ENCODE measurements around the gene MARCKS. TPM values are rescaled to one million over a fixed set of nuclear protein-coding genes. Genes with fewer than 3 reads are reported as not detected.

The MARCKS gene
- total RNA-seq, 3 donors from 2014 or later (not counting 1 experiment from before 2014, with no cell fraction given), result 2.1 to 9.2 (median 8.6) TPM

- Histone ChIP-seq H3K36me3 (ENCODE audit: control insufficient read depth, insufficient read depth, low read length) (no peaks in the 10 kb centered on the region), H3K27ac (ENCODE audit: low read length) (no peak overlapping the region), H3K27me3 (ENCODE audit: control insufficient read depth, insufficient read depth, low read length) (no peaks in the 10 kb centered on the region), H3K9me3 (ENCODE audit: control insufficient read depth, insufficient read depth, low read length) (no peaks in the 10 kb centered on the region), H3K4me1 (ENCODE audit: control insufficient read depth, insufficient read depth, low read length) (no peaks in the 10 kb centered on the region), H3K4me3 (ENCODE audit: low read length) (no peak overlapping the region)
- intact Hi-C loops (cut with micrococcal nuclease), result no loop called here
- DNase-seq, result no peak
- Mint-ChIP-seq H3K4me3 (no peak overlapping the region), H3K9me3 (no peaks in the 10 kb centered on the region), H3K4me1 (no peaks in the 10 kb centered on the region), H3K27me3 (ENCODE audit: low read depth in 2 of 2) (peaks cover 0 to 10% of the 10 kb centered on the region in 2 donors), H3K27ac (no peak overlapping the region), H3K36me3 (no peaks in the 10 kb centered on the region)
- no peak for TF ChIP-seq CTCF (IDR thresholded peaks at IDR 0.05)
- ATAC-seq, result no peak
Observed at GRCh38 chr6:113893451-113893850, 36.3 kb downstream of the MARCKS start.

- no peak overlapping the region for H3K27ac Mint-ChIP-seq
- DNase-seq (no peak), ATAC-seq (no peak)
- H3K27ac ChIP-seq (ENCODE audit: low read length), result no peak overlapping the region
- no peaks in the 10 kb centered on the region for H3K36me3 Mint-ChIP-seq
- no peak for TF ChIP-seq CTCF (IDR thresholded peaks at IDR 0.05)
- H3K4me3 Mint-ChIP-seq, result no peak overlapping the region
- no peaks in the 10 kb centered on the region for H3K4me1 Mint-ChIP-seq
- 90% methylated on average over 3 of the region's 3 CpGs for WGBS (ENCODE audit: insufficient coverage)
- H3K36me3 ChIP-seq (ENCODE audit: control insufficient read depth, insufficient read depth, low read length), result no peaks in the 10 kb centered on the region
- no peaks in the 10 kb centered on the region for H3K27me3 ChIP-seq (ENCODE audit: control insufficient read depth, insufficient read depth, low read length)
- peaks cover 0 to 10% of the 10 kb centered on the region in 2 donors for H3K27me3 Mint-ChIP-seq (ENCODE audit: low read depth in 2 of 2)
- H3K4me3 ChIP-seq (ENCODE audit: low read length), result no peak overlapping the region
- no peaks in the 10 kb centered on the region for H3K4me1 ChIP-seq (ENCODE audit: control insufficient read depth, insufficient read depth, low read length)
- no peaks in the 10 kb centered on the region for H3K9me3 ChIP-seq (ENCODE audit: control insufficient read depth, insufficient read depth, low read length)
- intact Hi-C loops (cut with micrococcal nuclease), result no loop called here
- H3K9me3 Mint-ChIP-seq, result no peaks in the 10 kb centered on the region
Observed at GRCh38 chr6:113893866-113894265, 36.7 kb downstream of the MARCKS start.

GRCh38 chr6:113894712-113895674 is 37.8 kb downstream of the MARCKS start:
- no peak overlapping the region for H3K4me3 Mint-ChIP-seq
- H3K4me1 ChIP-seq (ENCODE audit: control insufficient read depth, insufficient read depth, low read length), result no peaks in the 10 kb centered on the region
- H3K27me3 Mint-ChIP-seq (ENCODE audit: low read depth in 2 of 2), result peaks cover 0 to 10% of the 10 kb centered on the region in 2 donors
- no peak overlapping the region for H3K27ac ChIP-seq (ENCODE audit: low read length)
- H3K4me3 ChIP-seq (ENCODE audit: low read length), result no peak overlapping the region
- DNase-seq, result no peak
- no peaks in the 10 kb centered on the region for H3K36me3 Mint-ChIP-seq
- H3K4me1 Mint-ChIP-seq, result no peaks in the 10 kb centered on the region
- no peaks in the 10 kb centered on the region for H3K36me3 ChIP-seq (ENCODE audit: control insufficient read depth, insufficient read depth, low read length)
- no peak overlapping the region for H3K27ac Mint-ChIP-seq
- TF ChIP-seq CTCF (IDR thresholded peaks at IDR 0.05), result no peak
- intact Hi-C loops (cut with micrococcal nuclease), result no loop called here
- no peaks in the 10 kb centered on the region for H3K27me3 ChIP-seq (ENCODE audit: control insufficient read depth, insufficient read depth, low read length)
- WGBS (ENCODE audit: insufficient coverage), result 57% methylated on average over 6 of the region's 6 CpGs
- H3K9me3 ChIP-seq (ENCODE audit: control insufficient read depth, insufficient read depth, low read length), result no peaks in the 10 kb centered on the region
- no peak for ATAC-seq
- no peaks in the 10 kb centered on the region for H3K9me3 Mint-ChIP-seq
